WI38 (cell line): ENCODE data around the gene RPS6KA2.

Experiments used
- H3K4me3 ChIP-seq: 2 replicates; pipeline ENCODE4 v1.5.1; 2011; ENCODE audit warnings: low read depth, mild to moderate bottlenecking, control low read depth, low read length
- TF ChIP-seq, protein P1 (sequence below): IDR thresholded peaks from 2 replicates; pipeline ENCODE4 v1.5.1; 2012; ENCODE audit warnings: low read depth, mild to moderate bottlenecking, control low read depth, low read length

RPS6KA2 gene

DNA sequence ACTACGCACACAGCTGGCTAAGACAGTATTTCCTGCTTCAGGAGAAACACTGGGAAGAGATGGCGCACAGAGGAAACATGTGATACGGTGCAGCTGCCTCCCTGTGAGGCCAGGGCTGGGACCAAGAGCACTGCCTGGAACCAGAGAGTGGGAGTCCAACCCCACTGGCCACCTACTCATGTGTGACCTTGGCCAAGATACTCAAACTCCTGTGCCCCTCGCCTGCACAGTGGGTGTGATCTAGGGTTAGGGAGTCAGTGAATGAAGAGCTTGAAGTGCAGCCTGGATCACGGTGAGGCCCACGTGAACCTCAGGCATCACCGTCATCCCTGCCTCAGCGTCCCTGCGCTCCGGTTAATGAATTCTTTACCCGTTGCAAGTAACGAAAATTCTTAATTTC is 202.6 kb downstream of the RPS6KA2 start:
- TF ChIP-seq, protein P1, sequence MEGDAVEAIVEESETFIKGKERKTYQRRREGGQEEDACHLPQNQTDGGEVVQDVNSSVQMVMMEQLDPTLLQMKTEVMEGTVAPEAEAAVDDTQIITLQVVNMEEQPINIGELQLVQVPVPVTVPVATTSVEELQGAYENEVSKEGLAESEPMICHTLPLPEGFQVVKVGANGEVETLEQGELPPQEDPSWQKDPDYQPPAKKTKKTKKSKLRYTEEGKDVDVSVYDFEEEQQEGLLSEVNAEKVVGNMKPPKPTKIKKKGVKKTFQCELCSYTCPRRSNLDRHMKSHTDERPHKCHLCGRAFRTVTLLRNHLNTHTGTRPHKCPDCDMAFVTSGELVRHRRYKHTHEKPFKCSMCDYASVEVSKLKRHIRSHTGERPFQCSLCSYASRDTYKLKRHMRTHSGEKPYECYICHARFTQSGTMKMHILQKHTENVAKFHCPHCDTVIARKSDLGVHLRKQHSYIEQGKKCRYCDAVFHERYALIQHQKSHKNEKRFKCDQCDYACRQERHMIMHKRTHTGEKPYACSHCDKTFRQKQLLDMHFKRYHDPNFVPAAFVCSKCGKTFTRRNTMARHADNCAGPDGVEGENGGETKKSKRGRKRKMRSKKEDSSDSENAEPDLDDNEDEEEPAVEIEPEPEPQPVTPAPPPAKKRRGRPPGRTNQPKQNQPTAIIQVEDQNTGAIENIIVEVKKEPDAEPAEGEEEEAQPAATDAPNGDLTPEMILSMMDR: no peak
- no peak overlapping the region for H3K4me3 ChIP-seq

DNA sequence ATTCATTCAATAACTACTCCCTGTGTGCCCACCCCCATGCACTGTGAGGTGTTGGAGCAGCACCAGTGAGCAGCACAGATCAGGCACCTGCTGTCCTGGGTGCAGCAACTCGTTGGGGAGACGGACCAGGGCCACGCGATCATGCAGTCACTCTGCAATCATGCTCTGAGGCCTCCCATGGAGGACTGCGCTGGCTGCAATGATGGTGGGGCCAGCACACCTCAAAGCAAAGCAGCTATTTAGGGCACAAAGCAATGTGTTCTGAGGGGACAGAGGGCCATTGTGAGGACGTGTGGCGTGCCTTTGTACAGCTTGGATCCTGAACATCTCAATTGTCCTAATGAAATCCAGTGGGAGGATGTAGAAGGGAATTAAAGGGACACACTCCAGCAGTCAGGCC is 203.3 kb downstream of the RPS6KA2 start:
- no peak overlapping the region for H3K4me3 ChIP-seq
- TF ChIP-seq, protein P1: no peak

GRCh38 chr6:166423051-166423745 is 203.9 kb downstream of the RPS6KA2 start:
- H3K4me3 ChIP-seq: no peak overlapping the region
- TF ChIP-seq, protein P1: no peak

DNA sequence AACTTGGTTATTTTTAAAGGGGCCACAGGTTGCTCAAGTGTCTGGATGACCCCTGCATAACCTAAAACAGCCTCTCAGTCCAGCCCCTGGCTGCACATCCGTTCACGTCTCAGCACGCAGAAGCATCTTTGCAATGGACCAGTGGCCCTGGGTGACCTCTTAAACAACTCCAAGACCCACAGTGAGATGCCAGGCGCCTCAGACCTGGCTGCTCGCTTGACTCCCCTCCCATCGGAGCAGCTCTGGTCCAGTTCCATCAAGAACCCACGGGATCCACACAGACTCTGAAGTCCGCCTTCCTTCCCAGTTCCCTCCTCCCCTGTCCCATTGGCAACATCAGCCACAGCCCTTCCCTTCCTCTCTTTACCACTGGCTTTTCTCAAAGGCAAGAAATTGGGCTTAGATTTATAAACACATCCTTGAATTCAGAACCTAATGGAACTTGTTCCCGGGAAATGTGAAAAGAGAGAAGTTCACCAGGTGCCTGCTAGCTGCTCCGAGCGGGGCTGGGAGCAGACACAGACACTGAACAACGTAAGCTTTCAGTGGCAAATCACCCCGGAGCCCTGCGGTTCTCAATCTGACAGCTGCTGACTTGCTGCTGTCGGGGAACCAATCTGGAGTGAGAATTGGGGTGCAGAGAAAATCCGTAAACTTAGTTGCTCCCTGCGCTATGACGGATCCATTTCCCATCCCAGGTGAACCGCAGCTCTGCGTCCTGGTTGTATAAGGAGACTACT is 204.7 kb downstream of the RPS6KA2 start:
- H3K4me3 ChIP-seq: no peak overlapping the region
- TF ChIP-seq, protein P1: no peak

DNA sequence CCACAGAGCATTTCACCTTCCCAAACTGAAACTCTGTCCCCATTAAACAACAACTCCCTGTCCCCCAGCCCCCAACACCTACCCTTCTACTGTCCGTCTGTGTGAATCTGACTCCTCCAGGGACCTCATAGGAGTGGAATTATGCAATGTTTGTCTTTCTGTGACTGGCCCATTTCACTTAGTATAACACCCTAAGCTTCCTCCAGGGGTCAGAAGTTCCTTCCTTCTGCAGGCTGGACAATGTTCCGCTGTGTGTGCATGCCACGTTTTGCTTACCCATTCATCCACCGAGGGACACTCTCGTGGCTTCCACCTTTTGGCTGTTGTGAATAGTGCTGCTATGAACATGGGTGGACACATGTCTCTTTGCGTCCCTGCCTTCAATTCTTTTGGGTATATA is 206.7 kb downstream of the RPS6KA2 start:
- no peak overlapping the region for H3K4me3 ChIP-seq
- TF ChIP-seq, protein P1: no peak

GRCh38 chr6:166419717-166420116 is 207.3 kb downstream of the RPS6KA2 start:
- no peak overlapping the region for H3K4me3 ChIP-seq
- TF ChIP-seq, protein P1: no peak

- TF ChIP-seq, protein P1: no peak
- H3K4me3 ChIP-seq: no peak overlapping the region
These were observed 207.8 kb downstream of the RPS6KA2 start for GRCh38 chr6:166419286-166419685.
